GM21360 (cell line): ENCODE measurements around the gene ANGPTL3.
A peak's percentile ranks its signal among the peaks of the same experiment; 100 is the strongest.

Experiments
- ATAC-seq: cut with Tn5 transposase; IDR thresholded peaks from one replicate; pipeline ENCODE4 v1.9.1; 2021; ENCODE audit warnings: mild to moderate bottlenecking, moderate library complexity; ENCODE audit not compliant: unreplicated experiment

The ANGPTL3 gene

DNA sequence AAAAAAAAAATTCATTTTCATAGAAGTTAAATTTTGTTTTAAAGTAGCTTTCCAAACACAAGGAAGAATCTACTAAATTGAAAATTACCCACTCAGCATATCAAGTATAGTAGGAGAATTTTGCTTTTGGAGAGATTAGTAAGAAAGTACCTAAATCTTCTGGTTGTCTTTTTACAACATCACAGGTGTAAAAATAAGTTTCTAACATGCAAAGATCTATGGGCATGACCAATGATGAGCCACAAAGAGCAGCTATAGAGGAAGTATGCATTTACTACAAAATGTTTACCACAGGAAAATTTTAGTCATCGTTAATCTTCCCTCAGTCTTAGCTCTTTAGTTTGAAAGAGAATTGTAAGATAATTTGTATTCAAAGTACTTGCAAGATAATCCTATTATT lies 28.1 kb downstream of the ANGPTL3 start:
- peak; percentile 62 for ATAC-seq

DNA sequence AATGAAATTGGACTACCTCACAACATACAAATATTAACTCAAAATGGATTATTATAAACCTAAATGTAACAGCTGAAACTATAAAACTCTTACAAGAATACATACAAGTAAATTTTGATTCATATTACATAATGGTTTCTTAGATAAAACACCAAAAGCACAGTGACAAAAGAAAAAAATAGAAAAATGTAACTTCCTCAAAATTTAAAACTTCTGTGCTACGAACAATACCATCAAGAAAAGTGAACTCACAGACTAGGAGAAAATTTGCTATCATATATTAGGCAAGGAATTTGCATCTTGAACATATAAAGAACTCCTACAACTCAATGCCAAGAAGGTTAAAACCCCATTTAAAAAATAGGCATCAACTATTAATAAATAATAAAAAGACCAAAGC lies 31.2 kb downstream of the ANGPTL3 start:
- ATAC-seq: no peak

GRCh38 chr1:62637392-62638105 lies 40.2 kb downstream of the ANGPTL3 start:
- no peak for ATAC-seq

DNA sequence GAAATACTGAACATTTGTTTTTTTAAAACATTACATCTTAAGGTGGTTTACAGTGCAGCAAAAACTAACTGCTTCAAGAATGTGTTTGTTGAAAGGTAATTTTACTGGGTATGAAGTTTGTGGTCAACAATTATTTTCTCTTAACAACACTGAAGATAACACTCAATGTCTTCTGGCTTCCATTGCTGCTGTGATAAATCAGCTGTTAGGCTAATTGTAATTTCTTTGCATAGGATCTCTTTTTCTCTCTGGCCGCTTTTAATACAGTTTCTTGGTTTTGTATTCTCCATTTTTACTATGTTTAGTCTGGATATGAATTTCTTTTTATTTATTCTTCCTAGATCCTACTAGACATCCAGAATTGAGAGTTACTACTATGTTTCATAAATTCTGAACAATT lies 46.0 kb downstream of the ANGPTL3 start:
- no peak for ATAC-seq

DNA sequence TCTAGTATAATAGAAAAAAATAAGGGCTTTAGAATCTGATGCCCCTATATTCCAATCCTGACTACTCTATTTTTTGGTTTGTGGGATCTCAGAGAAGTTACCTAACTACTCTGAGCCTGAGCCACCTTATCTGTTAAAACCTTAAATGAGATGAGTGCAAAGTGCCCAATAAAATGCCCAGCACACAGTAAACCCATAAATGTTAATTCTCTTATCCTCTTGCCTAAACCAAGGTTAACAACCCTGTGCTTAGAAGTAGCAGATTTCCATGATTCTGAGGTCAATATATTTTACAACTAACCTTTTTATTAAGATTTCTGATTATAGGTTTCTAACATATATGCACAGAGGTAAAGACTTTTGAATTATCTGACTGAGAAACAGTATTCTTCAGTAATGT lies 55.1 kb downstream of the ANGPTL3 start:
- no peak for ATAC-seq

DNA sequence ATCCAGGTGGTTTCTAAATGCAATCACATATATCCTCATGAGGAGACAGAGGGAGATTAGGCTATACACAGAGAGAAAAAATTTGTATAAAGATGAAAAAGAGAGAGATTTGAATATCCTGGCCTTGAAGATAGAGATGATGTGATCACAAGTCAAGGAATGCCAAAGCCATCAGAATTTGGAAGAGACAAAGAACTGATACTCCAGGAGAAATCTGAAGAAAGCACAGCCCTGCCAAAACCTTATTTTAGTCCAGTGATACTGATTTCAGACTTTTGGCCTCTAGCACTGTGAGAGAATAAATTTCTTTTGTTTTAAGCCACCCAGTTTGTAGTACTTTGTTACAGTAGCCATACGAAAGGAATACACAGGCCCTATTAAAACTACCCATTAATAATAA lies 57.4 kb downstream of the ANGPTL3 start:
- ATAC-seq: no peak
